Thoracic aorta (tissue), 2 donors: ENCODE data around the gene FEZF2. TPM values are rescaled to one million over a fixed set of nuclear protein-coding genes. Genes with fewer than 3 reads are reported as not detected.

Experiments
- ATAC-seq: fragments of 150-250 bp; one replicate; pipeline ENCODE4 v1.8.0; 2017; ENCODE audit warnings: low read depth; ENCODE audit not compliant: insufficient number of reproducible peaks, low FRiP score
- DNase-seq: peaks from one replicate; pipeline ENCODE4 v3.0.0-alpha.2; 2020; ENCODE audit warnings: low spot score
- H3K27ac ChIP-seq, 2 donors: fragments of 200-600 bp; sonication (generic); 1 replicate in 1 of 2; 2 replicates in 1 of 2; pipeline ENCODE4 v1.5.1; 2016; ENCODE audit warnings: mild to moderate bottlenecking in 2 of 2, moderate library complexity in 2 of 2
- H3K27me3 ChIP-seq: fragments of 200-600 bp; sonication (generic); replicated peaks from 2 replicates; pipeline ENCODE4 v1.6.0; 2016; ENCODE audit warnings: mild to moderate bottlenecking; ENCODE audit not compliant: insufficient read depth
- H3K36me3 ChIP-seq: fragments of 200-600 bp; sonication (generic); one replicate; pipeline ENCODE4 v1.5.1; 2016
- H3K4me1 ChIP-seq, 2 donors: fragments of 200-600 bp; sonication (generic); 1 replicate in 1 of 2; 2 replicates in 1 of 2; pipeline versions ENCODE4 v1.5.1 to v1.6.0; 2016; ENCODE audit warnings: low read depth in 2 of 2, mild to moderate bottlenecking in 1 of 2; ENCODE audit not compliant: control insufficient read depth in 1 of 2
- H3K4me3 ChIP-seq: fragments of 200-600 bp; sonication (generic); 2 replicates; pipeline ENCODE4 v1.5.1; 2016; ENCODE audit warnings: mild to moderate bottlenecking
- H3K9me3 ChIP-seq: fragments of 200-600 bp; sonication (generic); 2 replicates; pipeline ENCODE4 v1.5.1; 2016
- total RNA-seq, 2 donors: library from RNA; depleted of rRNA; stranded (reverse); fragments of >200 nt; gene quantifications; one replicate each; pipeline versions ENCODE4 v1.1.0 to v1.2.3, GENCODE V29; 2016
- TF ChIP-seq, protein P1 (sequence below): fragments of 200-600 bp; sonication (generic); IDR thresholded peaks from one replicate; pipeline ENCODE4 v1.5.1; 2019; ENCODE audit warnings: antibody characterized with exemption

The FEZF2 gene
- total RNA-seq, 2 donors from 2014 or later, result not detected

- Histone ChIP-seq H3K9me3 (no peaks in the 10 kb centered on the region), H3K36me3 (no peaks in the 10 kb centered on the region), H3K4me1 (peaks cover 10 to 49% of the 10 kb centered on the region in 2 donors), H3K27ac (no peak overlapping the region), H3K4me3 (no peak overlapping the region), H3K27me3 (peaks cover 37% of the 10 kb centered on the region)
- ATAC-seq (no peak), DNase-seq (no peak)
- TF ChIP-seq, protein P1, sequence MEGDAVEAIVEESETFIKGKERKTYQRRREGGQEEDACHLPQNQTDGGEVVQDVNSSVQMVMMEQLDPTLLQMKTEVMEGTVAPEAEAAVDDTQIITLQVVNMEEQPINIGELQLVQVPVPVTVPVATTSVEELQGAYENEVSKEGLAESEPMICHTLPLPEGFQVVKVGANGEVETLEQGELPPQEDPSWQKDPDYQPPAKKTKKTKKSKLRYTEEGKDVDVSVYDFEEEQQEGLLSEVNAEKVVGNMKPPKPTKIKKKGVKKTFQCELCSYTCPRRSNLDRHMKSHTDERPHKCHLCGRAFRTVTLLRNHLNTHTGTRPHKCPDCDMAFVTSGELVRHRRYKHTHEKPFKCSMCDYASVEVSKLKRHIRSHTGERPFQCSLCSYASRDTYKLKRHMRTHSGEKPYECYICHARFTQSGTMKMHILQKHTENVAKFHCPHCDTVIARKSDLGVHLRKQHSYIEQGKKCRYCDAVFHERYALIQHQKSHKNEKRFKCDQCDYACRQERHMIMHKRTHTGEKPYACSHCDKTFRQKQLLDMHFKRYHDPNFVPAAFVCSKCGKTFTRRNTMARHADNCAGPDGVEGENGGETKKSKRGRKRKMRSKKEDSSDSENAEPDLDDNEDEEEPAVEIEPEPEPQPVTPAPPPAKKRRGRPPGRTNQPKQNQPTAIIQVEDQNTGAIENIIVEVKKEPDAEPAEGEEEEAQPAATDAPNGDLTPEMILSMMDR, result no peak
These were observed 5.6 kb downstream of the FEZF2 start for GRCh38 chr3:62367763-62368195.

DNA sequence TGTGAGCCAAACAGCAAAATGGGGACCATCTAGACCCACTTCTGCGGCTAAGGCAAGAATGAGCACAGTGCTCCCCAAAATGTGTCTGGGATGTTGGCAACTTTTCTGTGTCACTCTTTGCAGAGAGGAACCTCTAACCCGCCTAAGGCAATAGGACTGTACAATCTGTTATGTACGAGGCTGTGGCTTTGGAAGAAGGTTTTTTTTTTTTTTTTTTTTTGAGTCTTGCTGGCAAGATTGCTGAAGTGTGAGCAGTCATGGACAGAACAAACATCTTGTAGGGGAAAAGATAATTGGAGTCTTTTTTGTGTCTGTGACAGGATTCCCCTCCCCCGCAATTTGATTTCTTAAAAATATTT, 7.2 kb downstream of the FEZF2 start:
- H3K4me3 ChIP-seq, result no peak overlapping the region
- peaks cover 24% of the 10 kb centered on the region for H3K27me3 ChIP-seq
- no peak for ATAC-seq
- no peaks in the 10 kb centered on the region for H3K9me3 ChIP-seq
- no peak for DNase-seq
- H3K27ac ChIP-seq, result no peak overlapping the region
- H3K36me3 ChIP-seq, result no peaks in the 10 kb centered on the region
- TF ChIP-seq, protein P1, result no peak
- H3K4me1 ChIP-seq, result peaks cover 10 to 33% of the 10 kb centered on the region in 2 donors

- H3K27me3 ChIP-seq, result peaks cover 19% of the 10 kb centered on the region
These were observed 7.8 kb downstream of the FEZF2 start for GRCh38 chr3:62365391-62366125.

GRCh38 chr3:62364191-62364590, 9.2 kb downstream of the FEZF2 start:
- Histone ChIP-seq H3K36me3 (no peaks in the 10 kb centered on the region), H3K4me3 (no peak overlapping the region)
- TF ChIP-seq, protein P1, result no peak

More at GRCh38 chr3:62365391-62366125, 7.8 kb downstream of the FEZF2 start:
- H3K36me3 ChIP-seq, result no peaks in the 10 kb centered on the region
- H3K9me3 ChIP-seq, result no peaks in the 10 kb centered on the region
- peaks cover 10 to 28% of the 10 kb centered on the region in 2 donors for H3K4me1 ChIP-seq
- TF ChIP-seq, protein P1, result no peak
- H3K27ac ChIP-seq, result no peak overlapping the region
- H3K4me3 ChIP-seq, result no peak overlapping the region
- no peak for DNase-seq
- no peak for ATAC-seq

DNA sequence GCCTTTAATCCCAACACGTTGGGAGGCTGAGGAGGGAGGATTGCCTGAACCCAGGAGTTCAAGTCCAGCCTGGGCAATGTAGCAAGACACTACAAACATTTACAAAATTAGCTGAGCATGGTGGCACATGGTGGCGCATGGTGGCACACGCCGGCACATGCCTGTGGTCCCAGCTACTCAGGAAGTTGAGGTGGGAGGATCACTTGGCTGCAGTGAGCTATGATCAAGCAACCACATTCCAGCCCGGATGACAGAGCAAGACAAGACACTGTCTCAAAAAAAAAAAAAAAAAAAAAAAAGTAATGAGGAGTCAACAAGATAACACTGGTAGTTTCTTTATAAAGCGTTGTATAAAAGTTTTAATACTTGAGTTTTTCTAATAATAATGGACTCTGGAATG, 10.1 kb downstream of the FEZF2 start:
- Histone ChIP-seq H3K36me3 (no peaks in the 10 kb centered on the region), H3K27me3 (peaks cover 5% of the 10 kb centered on the region), H3K9me3 (no peaks in the 10 kb centered on the region), H3K27ac (no peak overlapping the region), H3K4me3 (no peak overlapping the region), H3K4me1 (peaks cover 0 to 5% of the 10 kb centered on the region in 2 donors)
- DNase-seq, result no peak
- TF ChIP-seq, protein P1, result no peak
- ATAC-seq, result no peak

More at GRCh38 chr3:62364191-62364590, 9.2 kb downstream of the FEZF2 start:
- DNase-seq, result no peak
- no peak for ATAC-seq
- Histone ChIP-seq H3K4me1 (peaks cover 7 to 14% of the 10 kb centered on the region in 2 donors), H3K27me3 (peaks cover 11% of the 10 kb centered on the region), H3K9me3 (no peaks in the 10 kb centered on the region), H3K27ac (no peak overlapping the region)
